ENCODE data around the gene GPATCH2L. TPM values are rescaled to one million over a fixed set of nuclear protein-coding genes. Genes with fewer than 3 reads are reported as not detected.

GPATCH2L gene
- total and polyA plus RNA-seq, 2 donors (not counting 1 experiment from before 2014, with no cell fraction given) = 19.4 to 50.5 TPM

DNA sequence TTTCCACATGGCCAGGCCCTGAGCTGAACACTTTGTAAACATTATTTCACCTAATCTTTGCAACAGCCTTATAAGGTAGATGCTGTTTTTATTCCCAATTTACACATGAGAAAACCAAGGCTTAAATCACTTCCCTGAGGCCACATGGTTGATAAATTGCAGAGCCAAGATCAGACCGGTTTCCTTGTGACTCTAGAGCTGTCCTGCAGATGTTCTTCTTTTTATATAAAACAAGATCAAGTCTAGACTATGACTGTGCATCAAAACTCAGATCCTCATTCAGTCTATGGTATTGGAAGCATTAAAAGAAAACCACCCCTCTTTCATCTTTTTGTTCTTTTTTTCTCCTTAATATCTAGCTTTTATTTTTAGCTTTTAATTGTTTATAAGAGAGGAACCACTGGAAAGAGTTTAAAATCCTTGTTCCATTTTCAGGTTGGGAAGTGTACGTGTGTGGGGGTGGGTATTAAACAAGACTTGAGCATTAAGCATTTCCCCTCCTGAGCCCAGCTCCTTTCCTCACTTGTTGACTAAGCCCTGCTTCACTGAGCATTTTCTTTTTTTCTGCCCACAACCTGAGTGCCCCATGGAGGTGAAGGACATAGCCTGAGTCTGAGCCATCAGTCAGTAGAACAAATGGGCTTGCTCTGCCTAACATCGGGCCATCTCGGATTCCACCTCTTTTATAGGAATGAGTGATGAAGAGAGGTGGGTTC, 45.4 kb downstream of the GPATCH2L start:
- H3K9ac ChIP-seq (ENCODE audit: insufficient read depth, low read length) = no peak overlapping the region
- DNase-seq (ENCODE audit: low read depth in 2 of 2) = no peak
- H4K20me1 ChIP-seq (ENCODE audit: control insufficient read depth, extremely low read depth, insufficient read depth, low read length) = no peaks in the 10 kb centered on the region
- H3K4me2 ChIP-seq (ENCODE audit: extremely low read depth, insufficient read depth, low read length) = no peak overlapping the region
- H3K27ac ChIP-seq (ENCODE audit: insufficient read depth, low read length) = no peak overlapping the region
- H2AFZ ChIP-seq (ENCODE audit: low read length) = no peak overlapping the region
- H3K79me2 ChIP-seq (ENCODE audit: control insufficient read depth, insufficient read depth, low read length) = no peaks in the 10 kb centered on the region
- H3K9me3 ChIP-seq (ENCODE audit: control insufficient read depth, insufficient read depth, low read depth, low read length) = no peaks in the 10 kb centered on the region
- H3K4me1 ChIP-seq (ENCODE audit: control insufficient read depth, extremely low read depth, insufficient read depth, low read length) = peaks cover 4% of the 10 kb centered on the region
- no peak for TF ChIP-seq EZH2 (IDR thresholded peaks at IDR 0.05; ENCODE audit: low read length, missing control alignments)
- TF ChIP-seq, protein P1, sequence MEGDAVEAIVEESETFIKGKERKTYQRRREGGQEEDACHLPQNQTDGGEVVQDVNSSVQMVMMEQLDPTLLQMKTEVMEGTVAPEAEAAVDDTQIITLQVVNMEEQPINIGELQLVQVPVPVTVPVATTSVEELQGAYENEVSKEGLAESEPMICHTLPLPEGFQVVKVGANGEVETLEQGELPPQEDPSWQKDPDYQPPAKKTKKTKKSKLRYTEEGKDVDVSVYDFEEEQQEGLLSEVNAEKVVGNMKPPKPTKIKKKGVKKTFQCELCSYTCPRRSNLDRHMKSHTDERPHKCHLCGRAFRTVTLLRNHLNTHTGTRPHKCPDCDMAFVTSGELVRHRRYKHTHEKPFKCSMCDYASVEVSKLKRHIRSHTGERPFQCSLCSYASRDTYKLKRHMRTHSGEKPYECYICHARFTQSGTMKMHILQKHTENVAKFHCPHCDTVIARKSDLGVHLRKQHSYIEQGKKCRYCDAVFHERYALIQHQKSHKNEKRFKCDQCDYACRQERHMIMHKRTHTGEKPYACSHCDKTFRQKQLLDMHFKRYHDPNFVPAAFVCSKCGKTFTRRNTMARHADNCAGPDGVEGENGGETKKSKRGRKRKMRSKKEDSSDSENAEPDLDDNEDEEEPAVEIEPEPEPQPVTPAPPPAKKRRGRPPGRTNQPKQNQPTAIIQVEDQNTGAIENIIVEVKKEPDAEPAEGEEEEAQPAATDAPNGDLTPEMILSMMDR (conservative IDR thresholded peaks at IDR 0.05 in 1 of 2, IDR thresholded peaks at IDR 0.05 in 1 of 2; ENCODE audit: low read depth in 1 of 2, low read length in 2 of 2) = no peak
- H3K4me3 ChIP-seq (replicated peaks in 1 of 4; ENCODE audit: control extremely low read depth in 1 of 4, insufficient read depth in 1 of 4, low read depth in 3 of 4, low read length in 4 of 4) = no peak overlapping the region
- no peaks in the 10 kb centered on the region for H3K27me3 ChIP-seq (ENCODE audit: control insufficient read depth, insufficient read depth, low read length)
- H3K36me3 ChIP-seq (ENCODE audit: control insufficient read depth, insufficient read depth, low read length) = peaks cover 4% of the 10 kb centered on the region

DNA sequence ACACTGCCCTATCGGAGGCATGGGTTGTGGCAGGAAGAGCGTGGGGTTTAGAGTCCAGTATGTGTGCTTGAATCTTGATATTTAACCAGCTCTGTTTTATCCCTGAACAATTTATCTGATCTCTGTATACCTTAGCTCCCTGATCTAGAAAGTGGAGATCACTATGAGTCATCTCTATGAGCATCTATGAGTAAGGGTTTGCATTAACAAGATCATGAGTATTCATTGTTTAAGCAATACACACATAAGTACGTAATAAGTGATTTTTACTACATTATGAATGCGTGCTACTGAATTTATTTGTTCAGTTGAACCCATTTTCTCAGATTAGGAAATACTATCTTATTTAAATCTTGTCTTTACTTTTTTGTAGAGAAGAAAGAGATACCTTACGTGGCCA, 49.4 kb downstream of the GPATCH2L start:
- H3K4me3 ChIP-seq (replicated peaks in 1 of 4; ENCODE audit: control extremely low read depth in 1 of 4, insufficient read depth in 1 of 4, low read depth in 3 of 4, low read length in 4 of 4) = no peak overlapping the region
- peak; percentile 83 to 86 for DNase-seq (ENCODE audit: low read depth in 2 of 2)
- H3K27ac ChIP-seq (ENCODE audit: insufficient read depth, low read length) = peak overlapping the region; percentile 63
- peaks cover 14% of the 10 kb centered on the region for H3K4me1 ChIP-seq (ENCODE audit: control insufficient read depth, extremely low read depth, insufficient read depth, low read length)
- no peaks in the 10 kb centered on the region for H3K9me3 ChIP-seq (ENCODE audit: control insufficient read depth, insufficient read depth, low read depth, low read length)
- no peaks in the 10 kb centered on the region for H3K79me2 ChIP-seq (ENCODE audit: control insufficient read depth, insufficient read depth, low read length)
- no peak for TF ChIP-seq EZH2 (IDR thresholded peaks at IDR 0.05; ENCODE audit: low read length, missing control alignments)
- TF ChIP-seq, protein P1 (conservative IDR thresholded peaks at IDR 0.05 in 1 of 2, IDR thresholded peaks at IDR 0.05 in 1 of 2; ENCODE audit: low read depth in 1 of 2, low read length in 2 of 2) = no peak
- H3K27me3 ChIP-seq (ENCODE audit: control insufficient read depth, insufficient read depth, low read length) = no peaks in the 10 kb centered on the region
- H3K36me3 ChIP-seq (ENCODE audit: control insufficient read depth, insufficient read depth, low read length) = peaks cover 4% of the 10 kb centered on the region
- no peak overlapping the region for H3K4me2 ChIP-seq (ENCODE audit: extremely low read depth, insufficient read depth, low read length)
- H3K9ac ChIP-seq (ENCODE audit: insufficient read depth, low read length) = no peak overlapping the region
- H4K20me1 ChIP-seq (ENCODE audit: control insufficient read depth, extremely low read depth, insufficient read depth, low read length) = no peaks in the 10 kb centered on the region
- no peak overlapping the region for H2AFZ ChIP-seq (ENCODE audit: low read length)

DNA sequence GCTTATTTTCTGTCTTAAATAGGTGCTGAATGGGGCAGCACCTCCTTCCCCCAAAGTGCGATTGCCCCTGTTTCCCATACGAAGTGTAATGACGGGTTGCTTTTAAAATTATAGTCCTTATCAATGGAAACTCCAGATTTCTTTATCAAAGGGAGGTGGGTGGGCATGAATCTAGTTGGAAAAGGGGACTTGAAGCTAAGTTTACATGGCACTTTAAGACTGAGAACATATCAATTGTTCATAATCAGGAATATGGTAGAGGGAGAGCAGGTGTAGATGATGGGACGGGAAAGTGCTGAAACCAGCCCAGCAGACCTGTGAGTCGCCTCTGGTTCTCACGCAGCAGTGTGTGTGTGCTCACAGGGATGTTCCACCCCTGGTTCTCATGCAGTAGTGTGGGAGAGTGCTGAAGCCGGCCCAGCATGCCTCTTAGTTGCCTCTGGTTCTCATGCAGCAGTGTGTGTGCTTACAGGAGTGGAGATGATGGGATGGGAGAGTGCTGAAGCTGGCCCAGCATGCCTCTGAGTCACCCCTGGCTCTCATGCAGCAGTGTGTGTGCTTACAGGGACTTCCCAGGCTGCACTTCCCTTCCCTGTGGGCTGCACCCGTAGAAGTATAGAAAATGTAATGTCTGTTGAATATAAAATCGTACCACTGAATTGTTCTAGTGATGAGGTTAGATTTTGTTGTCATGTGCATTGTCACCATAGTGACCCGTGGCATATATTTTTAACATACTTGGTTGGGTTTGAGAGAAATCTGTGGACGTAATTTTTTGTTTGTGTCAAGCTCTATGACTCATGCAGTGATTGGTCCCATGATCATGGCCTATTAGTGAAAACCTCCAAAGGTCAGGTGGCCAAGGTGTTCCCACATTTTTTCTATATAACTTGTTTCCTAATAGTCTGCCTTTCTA, 51.6 kb downstream of the GPATCH2L start:
- peak overlapping the region; percentile 52 for H3K4me2 ChIP-seq (ENCODE audit: extremely low read depth, insufficient read depth, low read length)
- H3K9ac ChIP-seq (ENCODE audit: insufficient read depth, low read length) = no peak overlapping the region
- no peaks in the 10 kb centered on the region for H3K9me3 ChIP-seq (ENCODE audit: control insufficient read depth, insufficient read depth, low read depth, low read length)

More for the DNA sequence above, 51.6 kb downstream of the GPATCH2L start:
- Histone ChIP-seq H2AFZ (ENCODE audit: low read length) (no peak overlapping the region), H4K20me1 (ENCODE audit: control insufficient read depth, extremely low read depth, insufficient read depth, low read length) (no peaks in the 10 kb centered on the region), H3K4me1 (ENCODE audit: control insufficient read depth, extremely low read depth, insufficient read depth, low read length) (peaks cover 14% of the 10 kb centered on the region), H3K36me3 (ENCODE audit: control insufficient read depth, insufficient read depth, low read length) (no peaks in the 10 kb centered on the region), H3K27ac (ENCODE audit: insufficient read depth, low read length) (peak overlapping the region; percentile 68), H3K4me3 (replicated peaks in 1 of 4; ENCODE audit: control extremely low read depth in 1 of 4, insufficient read depth in 1 of 4, low read depth in 3 of 4, low read length in 4 of 4) (no peak overlapping the region), H3K79me2 (ENCODE audit: control insufficient read depth, insufficient read depth, low read length) (no peaks in the 10 kb centered on the region), H3K27me3 (ENCODE audit: control insufficient read depth, insufficient read depth, low read length) (no peaks in the 10 kb centered on the region)
- peak; percentile 95 to 96 for DNase-seq (ENCODE audit: low read depth in 2 of 2)
- TF ChIP-seq EZH2 (IDR thresholded peaks at IDR 0.05; ENCODE audit: low read length, missing control alignments) = no peak
- TF ChIP-seq, protein P1 (conservative IDR thresholded peaks at IDR 0.05 in 1 of 2, IDR thresholded peaks at IDR 0.05 in 1 of 2; ENCODE audit: low read depth in 1 of 2, low read length in 2 of 2) = no peak
